Measurements from ENCODE around the gene TFAP2E.

GRCh38 chr1:35594005-35594760, 21.1 kb downstream of the TFAP2E start:
- no peak for TF ChIP-seq CTCF (IDR thresholded peaks at IDR 0.05; ENCODE audit: low read depth, low read length)
- TF ChIP-seq EZH2phosphoT487 (IDR thresholded peaks at IDR 0.05; ENCODE audit: low read depth): no peak
